GM12878 (cell line): ENCODE results near the gene RALBP1. TPM values are rescaled to one million over a fixed set of nuclear protein-coding genes. Genes with fewer than 3 reads are reported as not detected.

ENCODE experiments used
- ATAC-seq: fragments of 200-7000 bp; cut with Tn5 transposase; 3 replicates; pipeline ENCODE4 v1.9.1; 2020; ENCODE audit warnings: mild to moderate bottlenecking, moderate library complexity
- BruUV-seq: library from RNA; stranded (reverse); fragments of 400-500 nt; replicated peaks from 2 replicates; lab custom pipeline; 2021; lab: Mats Ljungman, UMichigan
- CTCF ChIA-PET: fragments of 300-600 bp; sonication (Branson Sonifier 250); formaldehyde crosslinking; extraction: SDS; loops from one replicate; lab custom pipeline; 2021; ENCODE audit warnings: inconsistent platforms; lab: Yijun Ruan, JAX
- POLR2A ChIA-PET: fragments of 350-600 bp; formaldehyde crosslinking; extraction: SDS; loops from one replicate; lab custom pipeline; 2021; ENCODE audit warnings: inconsistent platforms; lab: Charles Lee
- RAD21 ChIA-PET: fragments of 300-600 bp; sonication (Branson Sonifier 250); formaldehyde crosslinking; loops from one replicate; lab custom pipeline; 2023; ENCODE audit warnings: antibody characterized with exemption; ENCODE audit not compliant: unreplicated experiment; lab: Charles Lee
- SMC1A ChIA-PET: fragments of 300-600 bp; sonication (Branson Sonifier 250); formaldehyde crosslinking; loops from one replicate; lab custom pipeline; 2023; ENCODE audit not compliant: unreplicated experiment, uncharacterized antibody; lab: Charles Lee
- DNase-seq: peaks from one replicate; pipeline ENCODE4 v3.0.0-alpha.2; 2011; ENCODE audit warnings: low read depth, low spot score
- FAIRE-seq: peaks from 3 replicates; lab custom pipeline; 2011; peaks lifted over from hg19 to GRCh38; lab: Jason Lieb, UNC
- H2AFZ ChIP-seq: 2 replicates; pipeline ENCODE4 v1.6.0; 2011; ENCODE audit warnings: low read depth, low read length, control low read depth; ENCODE audit not compliant: control insufficient read depth
- H3K27ac ChIP-seq: 2 replicates; pipeline ENCODE4 v1.5.1; 2011; ENCODE audit warnings: control low read depth; ENCODE audit not compliant: control insufficient read depth, insufficient read depth
- H3K27me3 ChIP-seq, 2 experiments: replicated peaks in 1 of 2; 2 replicates each; pipeline versions ENCODE4 v1.6.0 to v1.6.1; 2011; ENCODE audit warnings: low read length in 1 of 2; ENCODE audit not compliant: control insufficient read depth in 2 of 2, insufficient read depth in 2 of 2
- H3K36me3 ChIP-seq, 2 experiments: 2 replicates each; pipeline ENCODE4 v1.5.1; 2011; ENCODE audit warnings: low read length in 1 of 2; ENCODE audit not compliant: control insufficient read depth in 2 of 2, insufficient read depth in 2 of 2
- H3K4me1 ChIP-seq: 2 replicates; pipeline ENCODE4 v1.6.1; 2011; ENCODE audit warnings: mild to moderate bottlenecking, low read length, moderate library complexity, mixed read lengths; ENCODE audit not compliant: control insufficient read depth, insufficient read depth
- H3K4me2 ChIP-seq: 2 replicates; pipeline ENCODE4 v1.6.0; 2011; ENCODE audit warnings: control low read depth; ENCODE audit not compliant: control insufficient read depth, insufficient read depth
- H3K4me3 ChIP-seq: fragments of 200-600 bp; sonication (generic); 2 replicates; pipeline ENCODE4 v1.5.1; 2016
- H3K79me2 ChIP-seq: 2 replicates; pipeline ENCODE4 v1.6.0; 2011; ENCODE audit warnings: low read length; ENCODE audit not compliant: control insufficient read depth, insufficient read depth
- H3K9ac ChIP-seq: 2 replicates; pipeline ENCODE4 v1.8.0; 2011; ENCODE audit warnings: low read length, control low read depth, mixed read lengths; ENCODE audit not compliant: control insufficient read depth, insufficient read depth
- H3K9me3 ChIP-seq: replicated peaks from 3 replicates; pipeline ENCODE4 v1.5.1; 2011; ENCODE audit warnings: mild to moderate bottlenecking, low read length; ENCODE audit not compliant: control insufficient read depth, insufficient read depth
- H4K20me1 ChIP-seq: 2 replicates; pipeline ENCODE4 v1.6.0; 2011; ENCODE audit not compliant: control insufficient read depth, insufficient read depth
- HDAC6 ChIP-seq: fragments of 200-600 bp; sonication (generic); IDR thresholded peaks from one replicate; pipeline ENCODE4 v1.8.0; 2017; ENCODE audit warnings: antibody characterized with exemption; ENCODE audit not compliant: unreplicated experiment
- PAX5 ChIP-seq: IDR thresholded peaks from 2 replicates; pipeline ENCODE4 v1.6.1; 2011; ENCODE audit warnings: low read depth, low read length, borderline replicate concordance
- SKIL ChIP-seq: fragments of 450-650 bp; IDR thresholded peaks from 2 replicates; pipeline ENCODE4 v1.6.1; 2017; ENCODE audit warnings: mild to moderate bottlenecking, low read depth, inconsistent platforms; ENCODE audit not compliant: poor library complexity, severe bottlenecking
- YY1 ChIP-seq: IDR thresholded peaks from 2 replicates; pipeline ENCODE4 v1.6.1; 2011; ENCODE audit warnings: low read depth, mild to moderate bottlenecking, low read length
- ZBTB11 ChIP-seq: fragments of 450-650 bp; formaldehyde crosslinking; IDR thresholded peaks from 2 replicates; pipeline ENCODE4 v1.5.0; 2022; ENCODE audit warnings: mild to moderate bottlenecking, missing genetic modification characterization
- WGBS: methylation state at CpG from one replicate; pipeline ENCODE4 v1.1.6; 2016; ENCODE audit warnings: low lambda C conversion rate; ENCODE audit not compliant: insufficient replicate concordance, insufficient coverage; ENCODE audit errors: missing lambda C conversion rate; 5-methylcytosine and 5-hydroxymethylcytosine counted together
- in situ Hi-C: fragments of 300-500 bp; cut with MboI; formaldehyde crosslinking; loops from 9 replicates; pipeline ENCODE4 v1.14.3; 2018; ENCODE audit warnings: mixed read lengths
- intact Hi-C: fragments of 100-400 bp; cut with micrococcal nuclease; formaldehyde crosslinking; loops from one replicate; pipeline ENCODE4 v1.14.2; 2022; ENCODE audit not compliant: unreplicated experiment
- polyA plus RNA-seq, 11 experiments: library from polyadenylated mRNA; depleted of rRNA in 4 of 11; unstranded in 6 of 11; stranded (reverse) in 5 of 11; fragments of >200 nt; fragmentation: Nextera tagmentation in 4 of 11; fragmentation: Illumina TruSeq in 1 of 11; extraction: Ambion mirVana in 4 of 11; extraction: Trizol in 1 of 11; gene quantifications; 1 replicate in 1 of 11; 2 replicates in 10 of 11; pipeline versions ENCODE4 v1.2.1 to v1.2.3, GENCODE V29; 2011 to 2016; ENCODE audit warnings: inconsistent platforms in 2 of 11, missing spikeins in 2 of 11, low read depth in 1 of 11
- total RNA-seq, 4 experiments: library from RNA; depleted of rRNA in 3 of 4; stranded (reverse); fragments of >200 nt in 3 of 4; fragmentation: Illumina TruSeq in 1 of 4; extraction: Trizol in 1 of 4; gene quantifications; 2 replicates each; pipeline versions ENCODE4 v1.2.1 to v1.2.3, GENCODE V29; 2013 to 2021

RALBP1 gene
- total and polyA plus RNA-seq, 10 of the 15 experiments (the other 5 are each of a cell fraction or from before 2014, with no cell fraction given) = 11.2 to 46.9 (median 41.8) TPM

GRCh38 chr18:9559253-9559652 lies 83.9 kb downstream of the RALBP1 start:
- TF ChIP-seq PAX5 (no peak), SKIL (no peak), YY1 (no peak), HDAC6 (no peak), ZBTB11 (no peak)
- peaks cover 4 to 15% of the 10 kb centered on the region in 2 experiments for H3K36me3 ChIP-seq
- no peaks in the 10 kb centered on the region for H3K79me2 ChIP-seq
- ChIA-PET SMC1A (interaction anchor here (1.4 kb wide), 1 partner anchor 16 kb away, joined by 3 read pairs; no protein-coding TSS in a partner anchor), RAD21 (no interaction called here), CTCF (interaction anchor here (0.9 kb wide), 1 partner anchor 20 kb away, joined by 3 read pairs; no protein-coding TSS in a partner anchor), POLR2A (no interaction called here)
- FAIRE-seq (no peak), DNase-seq (no peak), ATAC-seq (no peak)
- intact Hi-C loops (no loop called here), in situ Hi-C loops (no loop called here)
- no TSS peak for BruUV-seq
- H3K4me1 ChIP-seq = no peaks in the 10 kb centered on the region
- no peak overlapping the region for H3K4me2 ChIP-seq
- no peaks in the 10 kb centered on the region for H4K20me1 ChIP-seq
- H2AFZ ChIP-seq = no peak overlapping the region
- no peak overlapping the region for H3K27ac ChIP-seq
- WGBS = 98% methylated on average over 6 of the region's 6 CpGs
- H3K4me3 ChIP-seq = no peak overlapping the region
- H3K27me3 ChIP-seq = no peaks in the 10 kb centered on the region
- H3K9me3 ChIP-seq = no peaks in the 10 kb centered on the region
- H3K9ac ChIP-seq = no peak overlapping the region
